H4 (cell line): ENCODE measurements around the gene PACSIN2. TPM values are rescaled to one million over a fixed set of nuclear protein-coding genes. Genes with fewer than 3 reads are reported as not detected.
"Not testable (repeated sequence)": the region's sequence is repeated elsewhere in the genome, so short reads cannot be mapped to it uniquely, and the experiment has no call there.

ENCODE experiments used
- DNase-seq: peaks from one replicate; pipeline ENCODE4 v3.0.0-alpha.2; 2015; ENCODE audit warnings: low spot score
- total RNA-seq: library from RNA; depleted of rRNA; stranded (reverse); fragments of >200 nt; shearing (Covaris generic); gene quantifications from 2 replicates; pipeline ENCODE4 v1.2.3, GENCODE V29; 2014; rRNA removed

The PACSIN2 gene
- total RNA-seq: 52.4 and 56.9 TPM in 2 replicates

DNA sequence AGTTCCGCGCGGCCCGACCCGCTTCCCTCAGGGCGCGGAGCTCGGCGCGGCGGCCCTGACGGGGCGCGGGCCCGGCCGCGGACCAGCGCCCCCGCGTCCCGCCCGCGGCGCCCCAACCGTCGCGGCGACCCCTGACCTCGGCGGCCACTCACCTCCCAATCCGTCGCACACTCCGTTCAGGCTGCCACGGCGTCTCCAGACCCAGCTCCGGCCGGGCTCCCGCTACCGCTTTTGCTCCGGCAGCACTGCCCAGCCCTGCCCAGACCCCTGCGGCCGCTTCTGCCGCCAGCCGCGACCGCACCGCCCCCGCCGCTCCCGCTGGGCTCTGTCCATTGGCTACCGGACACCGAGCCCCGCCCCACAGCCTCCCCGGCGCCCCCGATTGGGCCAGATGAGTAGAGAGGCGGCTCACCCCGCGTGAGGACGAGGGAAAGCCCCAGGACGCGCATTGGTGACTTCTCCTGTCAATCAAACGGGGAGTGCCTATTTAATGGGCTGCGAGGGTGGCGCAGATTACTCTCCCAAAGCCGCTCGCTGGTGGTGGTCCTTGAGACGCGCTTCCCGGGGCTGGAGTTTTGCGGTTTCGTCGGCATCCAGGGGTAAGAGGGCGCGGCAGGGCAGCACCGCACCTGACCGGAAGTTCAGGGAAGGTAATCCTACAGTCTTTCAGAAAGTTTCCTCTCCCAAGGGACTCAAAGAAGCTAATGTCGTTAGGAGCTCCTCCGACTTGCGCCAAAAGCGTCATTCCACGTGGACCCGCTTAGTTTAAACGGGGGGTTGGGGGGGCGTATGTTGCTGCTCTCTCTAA, at the start of gene PACSIN2:
TSS of gene PACSIN2 (minus strand) at position 281 of the 808 bp plus-strand sequence. CDS start 103,069 bp downstream, outside the sequence.
- peak; percentile 96 for DNase-seq

- peak; percentile 36 for DNase-seq
Measured at GRCh38 chr22:43060183-43060582, 45.2 kb upstream of the PACSIN2 start.

DNA sequence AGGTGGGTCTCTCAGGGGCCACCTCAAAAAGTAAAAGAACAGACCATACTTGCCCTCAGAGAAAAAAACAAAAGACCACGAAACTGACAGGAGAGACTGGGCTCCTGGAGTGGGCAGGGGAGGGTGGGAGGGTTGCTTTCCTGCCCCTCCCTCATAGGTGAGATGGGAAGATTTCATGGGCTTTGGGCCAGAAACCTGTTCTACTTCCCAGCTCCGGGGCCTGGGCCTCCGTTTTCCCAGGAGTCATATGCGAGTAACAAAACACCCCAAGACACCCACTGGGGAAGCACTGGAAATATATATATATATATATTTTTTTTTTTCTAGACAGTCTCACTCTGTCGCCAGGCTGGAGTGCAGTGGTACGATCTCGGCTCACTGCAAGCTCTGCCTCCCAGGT, 42.7 kb upstream of the PACSIN2 start:
- DNase-seq: no peak

DNA sequence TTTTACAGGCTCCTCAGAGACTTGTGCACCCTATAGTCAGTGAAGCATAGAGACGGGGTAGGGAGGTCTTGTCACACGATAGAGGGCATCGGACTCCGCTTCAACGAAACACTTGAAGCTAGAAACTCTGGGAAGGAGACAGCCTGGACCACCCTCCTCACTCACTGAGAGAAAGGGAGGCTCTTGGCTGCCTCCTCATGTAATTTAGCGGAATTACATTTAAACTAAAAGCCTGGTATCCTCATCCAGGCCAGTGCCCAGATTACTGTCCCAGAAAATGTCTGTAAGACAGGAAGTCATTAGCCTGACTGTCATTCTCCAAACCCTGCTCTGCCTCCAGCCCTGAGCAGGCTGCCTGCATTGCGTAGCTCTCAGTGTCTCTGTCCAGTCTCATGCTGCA, 38.2 kb upstream of the PACSIN2 start:
- DNase-seq: no peak

DNA sequence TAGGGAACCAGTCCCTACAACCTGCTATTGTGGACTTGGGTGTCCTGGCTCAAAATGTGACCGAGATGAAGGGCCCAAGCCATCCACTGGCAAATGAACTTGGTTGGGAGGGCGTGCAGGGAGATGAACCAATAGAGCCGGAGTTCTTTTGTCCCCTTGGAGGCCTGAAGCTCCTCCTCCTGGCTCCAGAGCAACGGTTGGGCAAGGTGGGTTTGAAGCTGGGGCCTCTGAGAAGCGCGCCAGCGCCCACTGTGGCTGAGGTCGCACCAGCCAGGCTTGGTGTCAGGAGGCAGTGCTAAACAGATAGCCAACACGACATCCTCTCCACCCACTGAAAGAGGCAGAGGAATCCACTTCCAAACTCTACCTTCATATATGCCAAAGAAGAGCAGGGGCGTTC, 36.0 kb upstream of the PACSIN2 start:
- no peak for DNase-seq

- no peak for DNase-seq
Measured at GRCh38 chr22:43047605-43048004, 32.7 kb upstream of the PACSIN2 start.

DNA sequence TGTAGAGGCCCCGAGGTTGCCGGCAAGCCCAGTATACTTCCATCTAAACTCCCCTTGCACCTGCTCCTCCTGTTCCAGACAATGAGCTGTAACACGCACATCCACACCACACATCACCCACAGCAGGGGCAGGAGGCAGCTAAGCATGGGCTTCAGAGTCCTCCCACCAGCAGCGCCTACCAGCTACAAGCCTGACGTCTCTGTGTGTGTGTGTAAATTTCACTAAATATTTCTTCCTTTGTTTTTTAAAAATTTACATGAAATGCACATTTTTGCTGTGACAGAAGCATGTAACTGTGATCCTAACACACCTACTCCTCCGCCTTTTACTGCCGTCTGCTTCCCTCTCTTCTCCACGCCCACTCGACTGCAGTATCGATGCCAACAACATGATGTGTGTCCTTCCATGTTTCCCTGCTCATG, 29.4 kb upstream of the PACSIN2 start:
- DNase-seq: no peak

GRCh38 chr22:43042101-43042780, 27.3 kb upstream of the PACSIN2 start:
- DNase-seq: peak; percentile 86

DNA sequence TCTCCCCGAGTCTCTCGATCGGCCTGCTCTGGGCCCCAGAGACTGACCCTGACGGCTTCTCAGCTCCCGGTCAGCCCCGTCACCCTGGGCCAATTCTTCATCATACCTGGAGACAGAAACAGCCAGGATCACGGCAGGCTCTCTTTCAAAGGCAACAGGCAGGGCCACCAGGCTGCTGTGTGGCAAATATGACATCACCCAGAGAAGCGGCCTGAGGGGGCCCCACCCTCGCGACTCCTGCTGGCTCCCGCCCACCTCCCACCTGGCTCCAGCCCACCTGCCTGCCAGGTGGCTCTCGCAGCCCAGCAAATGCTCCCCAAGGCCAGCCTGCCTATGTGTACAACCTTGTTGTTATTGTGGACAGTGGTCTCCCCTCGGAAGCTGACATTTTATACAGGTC, 24.9 kb upstream of the PACSIN2 start:
- DNase-seq: no peak

- no peak for DNase-seq
Measured at GRCh38 chr22:43038325-43038724, 23.4 kb upstream of the PACSIN2 start.

DNA sequence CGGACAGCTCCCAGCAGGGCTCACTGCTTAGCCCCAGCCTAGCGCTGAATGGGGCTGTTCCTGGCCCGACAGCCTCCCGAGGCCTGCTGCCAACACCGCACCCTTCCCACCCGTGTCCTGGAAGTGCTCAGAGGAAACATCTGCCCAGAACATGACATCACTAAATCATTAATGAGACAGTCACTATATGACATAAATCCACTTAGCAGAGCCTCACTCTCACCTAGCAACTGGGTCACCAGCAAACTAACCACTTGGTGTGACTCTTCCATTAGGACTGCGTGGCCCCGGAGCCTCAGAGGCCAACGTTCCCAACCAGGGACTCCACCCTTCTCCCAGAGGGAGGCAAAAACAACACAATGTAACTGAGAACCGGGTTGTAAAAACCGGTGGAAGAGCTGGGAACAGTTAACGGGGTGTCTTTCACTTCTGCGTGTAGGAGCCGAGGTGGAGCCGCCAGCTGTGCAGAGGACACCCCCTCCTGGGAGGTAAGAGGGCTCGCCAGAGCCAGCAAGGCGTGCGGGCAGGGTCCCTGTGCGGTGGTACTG, 21.4 kb upstream of the PACSIN2 start:
- no peak for DNase-seq

DNA sequence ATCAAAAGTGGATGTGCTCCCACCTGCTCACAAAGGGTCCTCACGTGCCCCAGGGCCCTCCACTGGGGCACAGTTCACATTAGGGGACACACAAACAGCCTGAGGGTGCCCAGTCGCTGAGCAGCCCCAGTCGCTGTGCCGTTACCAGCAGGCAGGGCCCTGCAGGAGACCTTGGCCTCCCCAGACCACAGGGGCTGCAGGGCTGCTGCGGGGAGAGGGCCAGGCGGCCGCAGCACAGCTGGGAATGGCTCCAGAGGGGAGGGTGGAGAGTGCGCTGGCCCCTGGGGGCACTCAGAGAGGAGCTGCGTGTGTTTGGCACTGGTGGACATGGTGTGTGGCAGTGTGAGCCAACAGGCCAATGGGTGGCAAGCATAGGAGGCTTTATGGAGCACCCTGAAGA, 20.3 kb upstream of the PACSIN2 start:
- DNase-seq: no peak

- DNase-seq: no peak
Measured at GRCh38 chr22:43031617-43032016, 16.7 kb upstream of the PACSIN2 start.

GRCh38 chr22:43018615-43019014, 3.7 kb upstream of the PACSIN2 start:
- DNase-seq: no peak

DNA sequence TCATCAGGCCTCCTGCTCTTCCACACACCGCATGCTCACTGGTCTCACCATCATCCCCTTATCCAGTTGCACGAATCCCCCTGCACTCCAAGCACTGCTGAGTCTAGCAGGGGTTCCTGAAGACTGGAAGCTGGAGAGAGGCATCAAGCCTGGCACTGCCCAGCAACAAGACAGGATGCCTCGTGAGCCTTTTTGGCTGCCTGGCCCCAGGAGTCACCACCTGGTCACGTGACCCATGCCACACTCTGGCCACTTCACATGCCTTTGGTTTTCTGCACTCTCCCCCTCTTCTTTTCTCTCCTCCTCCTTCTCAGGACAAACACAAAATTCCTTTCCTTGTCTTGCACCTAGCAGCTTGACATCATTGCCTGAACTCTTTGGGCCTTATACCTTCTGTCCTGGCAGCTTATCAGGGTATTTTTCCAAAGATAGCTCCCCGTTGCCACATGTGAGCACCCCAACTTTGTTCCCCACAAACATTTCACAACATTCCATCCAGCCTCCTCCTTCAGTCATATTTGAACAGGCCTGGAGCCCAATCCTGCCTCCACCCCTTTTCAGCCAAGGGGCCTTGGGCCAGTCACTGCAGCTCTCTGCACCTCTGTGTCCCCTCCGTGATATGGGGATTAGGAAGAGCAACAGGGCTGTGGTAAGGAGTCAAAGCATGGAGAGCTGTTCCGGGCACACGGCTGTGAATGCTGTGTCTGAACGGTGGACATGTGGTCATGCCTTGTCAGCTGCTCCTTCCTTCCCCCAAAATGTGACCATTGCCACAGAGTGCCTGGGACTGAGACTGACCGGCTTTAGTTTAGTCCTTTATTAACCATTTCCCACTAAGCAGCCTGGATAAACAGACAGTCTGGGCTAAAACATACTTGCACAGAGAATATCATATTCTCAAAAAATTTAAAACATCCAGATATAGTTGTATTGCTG, 2.8 kb upstream of the PACSIN2 start:
- no peak for DNase-seq

DNA sequence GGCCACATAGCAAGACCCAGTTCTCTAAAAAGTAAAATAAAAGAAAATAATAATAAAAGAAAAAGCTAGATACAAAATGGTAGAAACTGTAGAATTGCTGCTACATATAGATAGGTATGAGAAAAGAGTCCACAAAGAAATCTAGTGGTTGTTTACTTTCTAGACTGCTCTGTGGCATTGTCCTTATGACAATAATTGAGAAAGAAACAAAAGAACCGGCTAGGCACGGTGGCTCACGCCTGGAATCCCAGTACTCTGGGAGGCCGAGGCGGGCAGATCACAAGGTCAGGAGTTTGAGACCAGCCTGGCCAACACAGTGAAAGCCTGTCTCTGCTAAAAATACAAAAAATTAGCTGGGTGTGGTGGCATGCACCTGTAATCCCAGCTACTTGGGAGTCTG, 1.2 kb upstream of the PACSIN2 start:
- DNase-seq: not testable (repeated sequence)

GRCh38 chr22:43015677-43016042, 711 bp upstream of the PACSIN2 start:
- DNase-seq: no peak

DNA sequence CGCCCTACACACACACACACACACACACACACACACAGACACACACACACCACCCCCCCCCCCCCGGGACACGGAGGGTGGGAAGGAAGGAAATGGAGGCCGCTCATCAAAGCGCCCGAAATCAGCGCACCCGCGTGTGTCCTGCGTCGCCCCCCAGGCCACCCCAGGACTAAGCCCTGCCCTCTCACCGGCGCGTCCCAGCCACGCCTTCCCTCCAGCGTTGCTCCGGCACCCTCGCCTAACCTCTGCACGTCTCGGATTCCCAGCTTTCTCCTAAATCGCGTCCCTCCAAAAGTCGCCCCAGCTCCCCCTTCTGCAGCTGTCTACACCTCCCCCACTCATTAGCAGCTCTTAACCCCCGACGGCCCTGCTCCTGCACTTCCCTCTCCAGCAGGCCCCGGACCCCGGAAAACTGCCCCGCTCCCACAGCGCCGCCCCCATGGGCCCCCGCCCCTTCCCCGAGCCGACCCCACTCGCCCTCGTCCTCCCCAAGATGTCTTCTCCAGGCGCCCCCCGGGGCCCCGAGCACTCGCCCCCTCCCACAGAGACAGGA, 557 bp downstream of the PACSIN2 start:
- peak; percentile 41 for DNase-seq

GRCh38 chr22:43013355-43014315, 1.3 kb downstream of the PACSIN2 start:
- DNase-seq: no peak

DNA sequence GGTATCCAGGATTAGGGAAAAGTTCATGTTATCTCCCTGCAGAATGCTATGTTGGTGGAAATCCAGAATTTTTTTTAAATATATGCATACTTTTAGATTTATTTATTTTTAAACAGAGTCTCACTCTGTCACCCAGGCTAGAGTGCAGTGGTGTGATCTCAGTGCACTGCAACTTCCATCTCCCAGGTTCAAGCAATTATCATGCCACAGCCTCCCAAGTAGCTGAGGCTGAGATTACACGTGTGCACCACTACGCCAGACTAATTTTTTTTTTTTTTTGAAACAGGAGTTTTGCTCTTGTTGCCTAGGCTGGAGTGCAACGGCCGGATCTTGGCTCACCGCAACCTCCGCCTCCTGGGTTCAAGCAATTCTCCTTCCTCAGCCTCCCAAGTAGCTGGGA, 2.6 kb downstream of the PACSIN2 start:
- DNase-seq: no peak
